SK-N-SH treated with all-trans-retinoic acid at 6 μM for 48 hours (cell line): ENCODE results near the gene NUB1.

ENCODE experiments used
- ATAC-seq: fragments of 200-7000 bp; cut with Tn5 transposase; 3 replicates; pipeline ENCODE4 v1.9.1; 2020; ENCODE audit warnings: mild to moderate bottlenecking, moderate library complexity
- BACH2 ChIP-seq: fragments of 250-450 bp; sonication (Bioruptor Pico); IDR thresholded peaks from 2 replicates; pipeline ENCODE4 v1.9.0; 2021; ENCODE audit warnings: mild to moderate bottlenecking, borderline replicate concordance
- ISL1 ChIP-seq: fragments of 250-450 bp; sonication (Bioruptor Pico); IDR thresholded peaks from 2 replicates; pipeline ENCODE4 v2.1.2; 2022; ENCODE audit warnings: mild to moderate bottlenecking, moderate library complexity
- OSR1 ChIP-seq: fragments of 250-450 bp; sonication (Bioruptor Pico); IDR thresholded peaks from 2 replicates; pipeline ENCODE4 v1.8.0; 2022; ENCODE audit warnings: moderate library complexity, mild to moderate bottlenecking, inconsistent platforms
- PATZ1 ChIP-seq: fragments of 250-450 bp; sonication (Bioruptor Pico); IDR thresholded peaks from 2 replicates; pipeline ENCODE4 v1.8.0; 2020; ENCODE audit warnings: mild to moderate bottlenecking, moderate library complexity, borderline replicate concordance
- POU6F1 ChIP-seq: fragments of 250-450 bp; sonication (Bioruptor Pico); IDR thresholded peaks from 2 replicates; pipeline ENCODE4 v1.8.0; 2021; ENCODE audit warnings: low read depth, mild to moderate bottlenecking, moderate library complexity, borderline replicate concordance
- SNAI2 ChIP-seq: fragments of 250-450 bp; sonication (Bioruptor Pico); IDR thresholded peaks from 2 replicates; pipeline ENCODE4 v1.5.0; 2020; ENCODE audit warnings: mild to moderate bottlenecking, moderate library complexity
- TOX ChIP-seq: fragments of 250-450 bp; sonication (Bioruptor Pico); IDR thresholded peaks from 2 replicates; pipeline ENCODE4 v1.8.0; 2021; ENCODE audit warnings: mild to moderate bottlenecking, moderate library complexity, borderline replicate concordance
- TSHZ2 ChIP-seq: fragments of 250-450 bp; sonication (Bioruptor Pico); IDR thresholded peaks from 2 replicates; pipeline ENCODE4 v1.5.0; 2020; ENCODE audit warnings: mild to moderate bottlenecking, moderate library complexity
- ZC3H10 ChIP-seq: fragments of 250-450 bp; sonication (Bioruptor Pico); IDR thresholded peaks from 2 replicates; pipeline ENCODE4 v1.5.1; 2021; ENCODE audit warnings: mild to moderate bottlenecking, moderate library complexity
- ZFP3 ChIP-seq: fragments of 250-450 bp; sonication (Bioruptor Pico); IDR thresholded peaks from 2 replicates; pipeline ENCODE4 v1.5.0; 2020; ENCODE audit warnings: mild to moderate bottlenecking, moderate library complexity
- ZFP30 ChIP-seq: fragments of 450-650 bp; formaldehyde crosslinking; IDR thresholded peaks from 2 replicates; pipeline ENCODE4 v1.5.0; 2022; ENCODE audit warnings: mild to moderate bottlenecking, moderate library complexity
- ZNF565 ChIP-seq: fragments of 450-650 bp; formaldehyde crosslinking; conservative IDR thresholded peaks from 2 replicates; pipeline ENCODE4 v1.5.0; 2020; ENCODE audit warnings: low read depth, mild to moderate bottlenecking, moderate library complexity
- ZNF70 ChIP-seq: fragments of 450-650 bp; formaldehyde crosslinking; IDR thresholded peaks from 2 replicates; pipeline ENCODE4 v1.5.0; 2020; ENCODE audit warnings: mild to moderate bottlenecking, moderate library complexity
- ZNF8 ChIP-seq: fragments of 450-650 bp; formaldehyde crosslinking; IDR thresholded peaks from 2 replicates; pipeline ENCODE4 v1.5.0; 2020; ENCODE audit warnings: mild to moderate bottlenecking, moderate library complexity

The NUB1 gene

GRCh38 chr7:151343516-151343915 is 1.9 kb downstream of the NUB1 start:
- TF ChIP-seq POU6F1, result no peak
- TF ChIP-seq ZFP30 (CRISPR knock-in tag), result no peak
- TF ChIP-seq, all 23 proteins: peak for 0
- ATAC-seq, result no peak

- TF ChIP-seq PATZ1 (CRISPR knock-in tag) (peak; percentile 30; the same call in 1 of the 2 replicates), TOX (CRISPR knock-in tag) (peak; percentile 33; the same call in 1 of the 2 replicates), ISL1 (CRISPR knock-in tag) (peak; percentile 90), OSR1 (no peak), ZNF565 (no peak)
- TF ChIP-seq, all 23 proteins: peak for 3
- no peak for ATAC-seq
Observed at GRCh38 chr7:151345576-151346469, 4.2 kb downstream of the NUB1 start.

- peak; percentile 13 for ATAC-seq
- TF ChIP-seq ZNF8 (CRISPR knock-in tag) (no peak), ISL1 (CRISPR knock-in tag) (peak; percentile 97), SNAI2 (CRISPR knock-in tag) (no peak), PATZ1 (CRISPR knock-in tag) (peak; percentile 86; the same call in 1 of the 2 replicates)
Observed at GRCh38 chr7:151346470-151346769, 4.8 kb downstream of the NUB1 start.

- no peak for ATAC-seq
- TF ChIP-seq PATZ1 (CRISPR knock-in tag) (no peak), ISL1 (CRISPR knock-in tag) (no peak), ZC3H10 (CRISPR knock-in tag) (no peak), ZNF70 (CRISPR knock-in tag) (no peak), BACH2 (CRISPR knock-in tag) (no peak), TSHZ2 (CRISPR knock-in tag) (no peak), OSR1 (no peak)
Observed at GRCh38 chr7:151347200-151347599, 5.6 kb downstream of the NUB1 start.

GRCh38 chr7:151348970-151349369 is 7.4 kb downstream of the NUB1 start:
- ATAC-seq, result no peak
- TF ChIP-seq TSHZ2 (CRISPR knock-in tag) (no peak), SNAI2 (CRISPR knock-in tag) (no peak), ZFP3 (CRISPR knock-in tag) (no peak)
